Activated T-cell treated with anti-CD3 and anti-CD28 coated beads, Interleukin-2, amount 50 U/mL, for 1 hour (primary cell): ENCODE results near the gene SUMF1.

Source experiments
- DNase-seq: peaks from one replicate; pipeline ENCODE4 v3.0.0-alpha.2; 2020

SUMF1 gene

GRCh38 chr3:4411236-4411635, 55.8 kb downstream of the SUMF1 start:
- no peak for DNase-seq

GRCh38 chr3:4410606-4411005, 56.5 kb downstream of the SUMF1 start:
- DNase-seq = no peak

GRCh38 chr3:4409971-4410573, 57.0 kb downstream of the SUMF1 start:
- DNase-seq = no peak

DNA sequence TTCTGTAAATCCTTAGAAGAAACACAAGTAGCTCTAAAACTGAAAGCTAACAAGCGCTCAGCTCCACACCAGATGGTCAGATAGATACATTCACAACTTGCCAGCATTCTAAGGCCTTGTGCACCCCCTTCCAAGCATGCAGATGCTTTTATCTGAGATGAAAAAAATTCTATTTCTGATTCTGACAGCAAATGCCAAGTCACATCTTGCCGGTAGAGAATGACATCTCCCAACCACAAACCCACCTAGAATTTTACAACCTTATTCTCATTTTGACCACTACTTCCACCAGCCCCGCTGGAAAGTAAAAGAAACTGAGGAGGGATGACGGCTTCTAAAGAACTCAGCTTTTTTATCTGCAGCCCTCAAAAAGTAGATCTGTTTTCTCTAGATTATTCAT, 57.7 kb downstream of the SUMF1 start:
- DNase-seq = no peak

DNA sequence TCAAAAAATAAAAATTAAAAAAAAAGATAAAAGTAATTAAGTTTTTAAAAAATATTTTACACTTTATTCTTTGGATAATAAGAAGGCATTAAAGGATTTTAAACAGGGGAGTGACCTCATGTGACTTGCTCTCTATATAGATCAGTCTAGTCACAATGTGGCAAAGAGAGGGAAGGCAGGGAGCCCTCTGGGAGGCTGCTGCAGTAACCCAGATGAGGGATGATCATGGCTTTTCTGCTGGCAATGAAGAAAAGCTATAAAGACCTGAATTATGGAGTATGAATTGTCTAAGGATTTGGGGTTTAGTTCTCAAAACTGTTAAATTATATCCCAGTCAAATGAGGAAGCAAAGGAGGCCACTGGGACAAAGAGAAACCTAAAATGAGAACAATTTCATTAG, 58.1 kb downstream of the SUMF1 start:
- no peak for DNase-seq

GRCh38 chr3:4407941-4408340, 59.1 kb downstream of the SUMF1 start:
- DNase-seq = no peak

GRCh38 chr3:4406746-4407568, 60.1 kb downstream of the SUMF1 start:
- no peak for DNase-seq

DNA sequence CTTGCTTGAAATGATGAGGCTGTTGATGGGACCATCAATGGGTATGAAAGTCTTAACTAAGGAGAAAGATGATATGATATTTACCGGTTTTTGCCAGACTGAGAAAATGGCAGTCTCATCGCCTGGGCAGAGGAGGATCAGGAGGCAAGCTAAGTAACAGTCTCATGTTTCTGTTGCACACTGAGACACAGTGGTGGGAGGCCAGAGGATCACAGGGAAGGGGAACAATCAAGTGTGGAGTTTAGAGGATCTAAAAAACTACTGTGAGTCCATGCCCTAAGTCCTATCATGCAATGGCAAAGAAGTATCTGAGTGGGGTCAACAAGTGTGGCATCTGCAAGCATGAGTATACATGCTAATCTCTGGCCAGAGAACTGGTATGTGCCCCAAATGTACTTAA, 62.2 kb downstream of the SUMF1 start:
- no peak for DNase-seq

- DNase-seq = no peak
Measured at GRCh38 chr3:4401441-4401840, 65.6 kb downstream of the SUMF1 start.

DNA sequence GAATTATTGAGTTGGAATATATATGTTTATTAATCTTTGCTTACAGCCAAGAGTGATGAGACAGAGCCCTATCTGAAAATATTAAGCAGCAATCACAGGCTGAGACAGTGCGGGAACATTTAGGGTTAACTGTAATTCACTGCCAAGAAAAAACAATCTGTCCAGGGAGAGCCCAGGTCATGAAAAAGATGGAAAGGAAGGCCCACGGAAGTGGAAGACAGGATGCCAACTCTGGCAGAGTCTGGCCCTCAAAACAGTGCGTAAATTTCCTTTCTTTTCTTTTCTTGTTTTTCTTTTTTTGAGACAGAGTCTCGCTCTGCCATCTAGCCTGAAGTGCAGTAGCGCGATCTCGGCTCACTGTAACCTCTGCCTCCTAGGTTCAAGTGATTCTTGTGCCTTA, 67.6 kb downstream of the SUMF1 start:
- DNase-seq = no peak

DNA sequence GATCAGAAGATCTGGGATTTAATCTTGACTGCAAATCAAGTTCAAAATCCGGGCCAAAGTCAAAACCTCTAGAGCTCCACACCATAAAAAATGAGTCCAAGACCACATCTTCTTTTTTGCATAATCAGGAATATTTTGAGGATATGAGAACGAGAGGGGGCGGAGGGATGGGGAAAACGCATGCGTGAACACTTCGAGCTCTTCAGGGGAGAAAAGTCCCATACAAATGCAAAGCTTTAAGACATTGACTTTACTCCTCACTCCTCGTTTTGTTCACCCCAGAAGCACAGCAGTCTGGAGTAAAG, 68.2 kb downstream of the SUMF1 start:
- no peak for DNase-seq

DNA sequence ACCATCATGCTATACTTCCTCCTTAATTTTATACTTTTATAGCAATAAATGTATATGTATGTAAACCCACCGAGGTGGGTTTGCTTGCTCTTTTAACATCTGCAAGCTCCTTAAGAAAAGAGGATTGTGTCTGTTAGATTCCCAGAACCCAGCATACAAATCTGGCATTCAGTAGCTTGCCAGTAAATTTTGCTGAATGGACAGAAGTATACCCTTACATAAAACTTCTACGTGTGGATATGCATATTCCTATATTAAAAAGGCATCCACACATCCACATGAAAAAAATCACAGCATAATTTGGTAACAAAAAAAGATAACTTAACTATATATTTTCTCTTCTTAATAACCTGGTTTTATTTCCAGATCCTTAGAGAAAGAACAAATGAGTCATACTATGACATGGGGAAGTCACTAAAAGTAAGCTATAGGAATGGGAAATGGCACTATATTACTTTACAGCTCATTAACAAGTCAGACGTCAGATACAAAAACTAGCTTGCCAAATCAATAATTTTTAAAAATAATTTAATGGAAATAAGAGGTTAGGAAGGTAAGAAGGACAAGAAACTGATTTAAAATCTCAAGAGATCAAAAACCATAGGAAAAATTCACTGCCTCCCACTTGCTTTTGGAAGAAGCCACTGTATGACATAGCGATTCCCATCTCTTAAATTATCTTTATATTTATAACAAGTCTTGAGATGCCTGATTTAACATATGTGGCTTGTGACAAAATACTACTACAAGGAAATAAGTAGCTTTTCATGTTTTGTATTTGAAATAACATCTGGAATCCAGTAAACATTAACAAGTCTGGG, 68.7 kb downstream of the SUMF1 start:
- DNase-seq = no peak

DNA sequence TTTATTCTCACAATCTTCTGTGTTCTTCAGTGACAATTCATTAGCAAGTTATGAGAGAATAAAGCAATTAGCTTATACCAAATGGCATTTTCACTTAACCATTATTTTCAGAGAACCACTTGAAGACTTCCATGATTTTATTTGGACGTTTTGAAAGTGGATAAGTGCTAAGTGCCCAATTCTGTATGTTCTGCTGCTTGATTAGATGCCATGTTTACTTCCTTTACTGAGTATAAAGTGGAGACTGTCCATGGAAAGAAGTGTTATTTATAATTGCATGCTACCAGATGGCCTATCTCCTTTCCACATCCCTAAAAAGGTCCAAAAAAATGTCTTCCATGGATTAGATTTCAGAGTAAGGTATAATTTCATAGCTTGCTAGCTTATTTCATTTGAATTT, 69.6 kb downstream of the SUMF1 start:
- DNase-seq = no peak

- no peak for DNase-seq
Measured at GRCh38 chr3:4396542-4396941, 70.5 kb downstream of the SUMF1 start.

DNA sequence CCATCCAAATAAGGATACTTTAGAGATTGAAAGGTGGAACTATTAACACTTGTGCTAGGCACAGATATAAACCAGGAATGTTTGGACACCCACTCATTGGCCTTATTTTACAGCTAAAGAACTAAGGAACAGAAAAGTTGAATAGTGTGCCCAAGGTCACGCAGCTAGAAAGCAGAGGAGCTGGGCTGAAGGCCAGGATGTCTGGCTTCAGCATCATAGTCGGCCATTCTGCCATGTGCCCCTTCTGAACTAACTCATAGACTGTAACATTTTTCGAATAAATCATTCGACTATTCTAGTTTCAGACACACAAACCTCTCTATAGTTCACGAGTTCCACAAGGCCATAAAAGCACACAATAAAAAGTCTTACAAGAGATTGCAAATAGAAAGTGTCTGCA, 71.1 kb downstream of the SUMF1 start:
- DNase-seq = no peak

DNA sequence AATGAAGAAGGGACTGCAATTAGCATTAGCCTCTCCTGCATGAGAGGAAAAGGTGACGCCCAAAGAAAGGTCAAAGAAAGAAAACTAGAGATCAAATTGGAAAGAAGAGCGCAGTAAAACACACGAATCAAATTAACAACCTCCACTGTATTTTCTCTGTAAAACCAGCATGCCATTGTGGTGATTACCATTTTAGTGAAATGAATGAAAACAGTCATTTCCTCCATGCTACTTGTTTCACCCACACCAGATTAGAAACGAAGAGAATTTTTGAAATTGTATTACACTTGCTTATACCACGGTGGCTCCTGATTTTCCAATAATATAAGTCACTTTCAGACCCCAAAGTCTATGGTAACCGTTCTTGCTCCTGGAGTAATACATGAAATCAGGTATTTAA, 71.6 kb downstream of the SUMF1 start:
- DNase-seq = no peak

- no peak for DNase-seq
Measured at GRCh38 chr3:4394567-4394966, 72.5 kb downstream of the SUMF1 start.

GRCh38 chr3:4394048-4394447, 73.0 kb downstream of the SUMF1 start:
- DNase-seq = no peak

DNA sequence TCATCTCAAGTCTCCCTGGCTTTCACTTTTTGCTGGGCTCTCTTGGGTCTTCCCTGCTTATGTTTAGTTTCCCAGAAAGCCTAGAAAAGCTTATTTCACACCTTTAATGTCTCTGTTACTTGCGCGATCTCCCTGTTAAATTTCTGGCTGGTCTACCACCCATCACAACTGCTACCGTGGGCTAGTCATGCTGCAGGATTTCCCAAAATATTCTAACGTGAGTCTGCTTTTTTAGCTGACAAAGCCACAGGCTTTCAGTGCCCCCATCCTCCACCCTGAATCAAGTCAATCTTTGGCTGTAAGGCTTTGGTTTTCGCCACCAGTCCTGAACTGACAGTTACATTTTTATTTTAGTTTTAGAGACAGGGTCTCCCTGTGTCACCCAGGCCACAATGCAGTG, 74.1 kb downstream of the SUMF1 start:
- DNase-seq = no peak

DNA sequence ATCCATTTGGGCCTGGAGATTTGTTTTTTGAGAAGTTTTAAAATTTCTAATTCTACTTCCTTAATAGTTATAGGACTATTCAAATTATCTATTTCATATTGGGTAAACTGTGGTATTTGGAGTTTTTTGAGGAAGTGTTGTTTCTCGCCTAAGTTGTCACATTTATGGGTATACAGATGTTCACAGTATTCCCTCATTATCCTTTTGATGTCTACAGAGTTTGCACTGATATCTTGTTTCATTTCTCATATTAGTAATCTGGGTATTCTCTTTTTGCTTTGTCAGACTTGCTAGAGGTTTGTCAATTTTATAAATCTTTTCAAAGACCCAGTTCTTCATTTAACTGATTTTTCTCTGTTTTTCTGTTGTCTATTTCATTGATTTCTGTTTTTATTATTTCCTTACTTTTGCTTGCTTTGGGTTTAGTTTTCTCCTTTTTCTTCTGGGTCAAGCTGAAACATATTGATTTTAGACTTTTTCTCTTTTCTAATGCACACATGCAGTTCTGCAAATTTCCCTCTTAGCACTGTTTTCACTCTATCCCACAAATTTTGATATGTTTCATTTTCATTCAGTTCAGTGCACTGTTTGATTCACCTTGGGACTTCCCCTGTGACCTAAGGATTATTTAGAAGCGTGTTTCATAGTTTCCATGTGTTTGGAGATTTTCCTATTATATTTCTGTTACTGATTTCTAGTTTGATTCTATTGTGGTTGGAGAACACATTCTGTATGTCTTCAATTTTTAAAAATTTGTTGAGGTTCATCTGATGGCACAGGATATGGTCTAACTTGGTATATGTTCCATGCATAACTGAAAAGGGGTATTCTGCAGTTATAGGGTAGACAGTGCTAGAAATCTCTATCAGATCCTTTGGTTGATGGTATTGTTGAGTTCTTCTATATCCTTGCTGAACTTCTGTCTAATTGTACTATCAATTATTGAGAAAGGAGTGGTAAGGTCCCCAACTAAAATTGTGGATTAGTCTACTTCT, 79.6 kb downstream of the SUMF1 start:
- no peak for DNase-seq

GRCh38 chr3:4385201-4385600, 81.9 kb downstream of the SUMF1 start:
- DNase-seq = no peak

- no peak for DNase-seq
Measured at GRCh38 chr3:4380013-4380412, 87.1 kb downstream of the SUMF1 start.

- DNase-seq = no peak
Measured at GRCh38 chr3:4376499-4376898, 90.6 kb downstream of the SUMF1 start.
